ENCODE data around the gene RELT.

GRCh38 chr11:73429121-73429750, 53.0 kb downstream of the RELT start:
- TF ChIP-seq CTCF (CRISPR knock-in tag; IDR thresholded peaks at IDR 0.05) (no peak), DPF2 (CRISPR knock-in tag; IDR thresholded peaks at IDR 0.05; ENCODE audit: borderline replicate concordance, low read depth) (no peak), TCF7L2 (IDR thresholded peaks at IDR 0.05; ENCODE audit: low read depth, low read length) (no peak), ZNF530 (CRISPR knock-in tag; IDR thresholded peaks at IDR 0.05; ENCODE audit: low read depth) (no peak), NBN (conservative IDR thresholded peaks at IDR 0.05) (no peak), HOXD1 (CRISPR knock-in tag; IDR thresholded peaks at IDR 0.05) (no peak)
